GM19193 (cell line): ENCODE measurements around the gene IQSEC2.

Experiments
- POLR2A ChIP-seq: IDR thresholded peaks from 4 replicates; pipeline ENCODE4 v1.6.1; 2011; ENCODE audit not compliant: insufficient read depth, insufficient read length; ENCODE audit errors: extremely low read depth

IQSEC2 gene

GRCh38 chrX:53312946-53313727 lies 31.8 kb upstream of the IQSEC2 start:
- TF ChIP-seq POLR2A = no peak

GRCh38 chrX:53309837-53310236 lies 28.5 kb upstream of the IQSEC2 start:
- TF ChIP-seq POLR2A = no peak

- no peak for TF ChIP-seq POLR2A
Measured at GRCh38 chrX:53308836-53309235, 27.5 kb upstream of the IQSEC2 start.

GRCh38 chrX:53305996-53306937 lies 24.9 kb upstream of the IQSEC2 start:
- no peak for TF ChIP-seq POLR2A

- TF ChIP-seq POLR2A = no peak
Measured at GRCh38 chrX:53305219-53305995, 24.0 kb upstream of the IQSEC2 start.

- no peak for TF ChIP-seq POLR2A
Measured at GRCh38 chrX:53303195-53303594, 21.8 kb upstream of the IQSEC2 start.

- TF ChIP-seq POLR2A = no peak
Measured at GRCh38 chrX:53300157-53300556, 18.8 kb upstream of the IQSEC2 start.

- TF ChIP-seq POLR2A = no peak
Measured at GRCh38 chrX:53294024-53294648, 12.8 kb upstream of the IQSEC2 start.

GRCh38 chrX:53291596-53291995 lies 10.2 kb upstream of the IQSEC2 start:
- no peak for TF ChIP-seq POLR2A

GRCh38 chrX:53290441-53291041 lies 9.2 kb upstream of the IQSEC2 start:
- TF ChIP-seq POLR2A = no peak

- TF ChIP-seq POLR2A = no peak
Measured at GRCh38 chrX:53288189-53288588, 6.8 kb upstream of the IQSEC2 start.

GRCh38 chrX:53287493-53288138 lies 6.2 kb upstream of the IQSEC2 start:
- no peak for TF ChIP-seq POLR2A

GRCh38 chrX:53286171-53286570 lies 4.8 kb upstream of the IQSEC2 start:
- no peak for TF ChIP-seq POLR2A

GRCh38 chrX:53285591-53285990 lies 4.2 kb upstream of the IQSEC2 start:
- TF ChIP-seq POLR2A = no peak

GRCh38 chrX:53284684-53285447 lies 3.5 kb upstream of the IQSEC2 start:
- TF ChIP-seq POLR2A = no peak
